Central memory CD8-positive, alpha-beta T cell (primary cell): ENCODE data around the gene SLC37A2.

Experiments
- ATAC-seq: fragments of 150-1000 bp; cut with Tn5 transposase; replicated peaks from 2 replicates; pipeline ENCODE4 v1.10.0; 2022; ENCODE audit warnings: mild to moderate bottlenecking, moderate FRiP score, moderate number of reproducible peaks; ENCODE audit not compliant: poor library complexity, severe bottlenecking; ENCODE audit errors: extremely low read depth
- DNase-seq, 2 donors: peaks; one replicate each; pipeline ENCODE4 v3.0.0; 2021; ENCODE audit warnings: low spot score in 2 of 2
- H3K27ac Mint-ChIP-seq: one replicate; pipeline ENCODE4 v1.8.0; 2022; ENCODE audit warnings: low read depth, mild to moderate bottlenecking, moderate library complexity, mixed read lengths
- H3K27me3 Mint-ChIP-seq: one replicate; pipeline ENCODE4 v1.8.0; 2022; ENCODE audit warnings: mixed read lengths
- H3K36me3 Mint-ChIP-seq: one replicate; pipeline ENCODE4 v1.8.0; 2022; ENCODE audit warnings: mild to moderate bottlenecking, moderate library complexity, mixed read lengths; ENCODE audit not compliant: insufficient read depth
- H3K4me1 Mint-ChIP-seq: one replicate; pipeline ENCODE4 v1.8.0; 2022; ENCODE audit warnings: mixed read lengths
- H3K4me3 Mint-ChIP-seq: one replicate; pipeline ENCODE4 v1.8.0; 2022; ENCODE audit warnings: mild to moderate bottlenecking, moderate library complexity, mixed read lengths
- H3K9me3 Mint-ChIP-seq: one replicate; pipeline ENCODE4 v1.8.0; 2022; ENCODE audit warnings: mixed read lengths

SLC37A2 gene

DNA sequence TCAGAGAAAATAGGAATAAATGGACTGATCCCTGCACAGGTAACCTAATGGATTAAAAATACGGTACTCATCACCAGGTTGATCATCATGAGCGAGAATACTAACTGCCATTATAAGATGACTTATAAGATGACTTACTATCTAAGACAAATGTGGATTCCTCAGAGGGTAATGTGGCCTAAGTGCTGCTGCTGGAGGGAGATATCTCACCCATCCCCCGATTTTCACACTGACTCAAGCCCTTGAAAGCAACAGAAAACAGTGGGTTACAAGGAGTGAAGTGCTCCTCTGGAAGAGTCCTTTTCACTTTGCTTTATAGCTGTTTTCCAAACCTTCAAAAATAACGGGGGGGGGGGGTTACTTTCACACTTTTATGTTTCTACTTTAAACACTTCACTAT lies 47.4 kb downstream of the SLC37A2 start:
- Mint-ChIP-seq H3K27me3 (no peaks in the 10 kb centered on the region), H3K27ac (peak overlapping the region; percentile 96), H3K36me3 (peaks cover 7% of the 10 kb centered on the region), H3K9me3 (no peaks in the 10 kb centered on the region), H3K4me3 (peak overlapping the region; percentile 94), H3K4me1 (peaks cover 31% of the 10 kb centered on the region)
- DNase-seq (no peak), ATAC-seq (no peak)

DNA sequence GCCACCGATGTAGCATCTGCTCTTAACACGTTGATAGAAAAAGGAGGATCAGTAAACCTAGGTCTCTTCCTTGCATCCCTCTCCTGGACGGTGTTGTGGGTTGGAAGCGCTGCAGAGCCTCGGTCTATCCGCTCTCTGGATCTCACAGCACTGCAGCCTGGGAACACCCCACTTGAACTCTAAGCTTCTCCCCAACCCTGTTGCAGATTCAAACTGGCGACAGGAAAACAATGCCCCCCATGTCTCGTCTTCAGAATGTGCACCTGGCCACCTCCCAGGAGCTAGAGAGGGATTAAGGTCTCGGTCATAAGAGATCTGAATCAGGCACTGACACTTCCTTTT lies 47.9 kb downstream of the SLC37A2 start:
- Mint-ChIP-seq H3K4me3 (peak overlapping the region; percentile 94), H3K27me3 (no peaks in the 10 kb centered on the region), H3K36me3 (peaks cover 7% of the 10 kb centered on the region), H3K4me1 (peaks cover 26% of the 10 kb centered on the region), H3K9me3 (no peaks in the 10 kb centered on the region), H3K27ac (peak overlapping the region; percentile 96)
- ATAC-seq (no peak), DNase-seq (no peak)

DNA sequence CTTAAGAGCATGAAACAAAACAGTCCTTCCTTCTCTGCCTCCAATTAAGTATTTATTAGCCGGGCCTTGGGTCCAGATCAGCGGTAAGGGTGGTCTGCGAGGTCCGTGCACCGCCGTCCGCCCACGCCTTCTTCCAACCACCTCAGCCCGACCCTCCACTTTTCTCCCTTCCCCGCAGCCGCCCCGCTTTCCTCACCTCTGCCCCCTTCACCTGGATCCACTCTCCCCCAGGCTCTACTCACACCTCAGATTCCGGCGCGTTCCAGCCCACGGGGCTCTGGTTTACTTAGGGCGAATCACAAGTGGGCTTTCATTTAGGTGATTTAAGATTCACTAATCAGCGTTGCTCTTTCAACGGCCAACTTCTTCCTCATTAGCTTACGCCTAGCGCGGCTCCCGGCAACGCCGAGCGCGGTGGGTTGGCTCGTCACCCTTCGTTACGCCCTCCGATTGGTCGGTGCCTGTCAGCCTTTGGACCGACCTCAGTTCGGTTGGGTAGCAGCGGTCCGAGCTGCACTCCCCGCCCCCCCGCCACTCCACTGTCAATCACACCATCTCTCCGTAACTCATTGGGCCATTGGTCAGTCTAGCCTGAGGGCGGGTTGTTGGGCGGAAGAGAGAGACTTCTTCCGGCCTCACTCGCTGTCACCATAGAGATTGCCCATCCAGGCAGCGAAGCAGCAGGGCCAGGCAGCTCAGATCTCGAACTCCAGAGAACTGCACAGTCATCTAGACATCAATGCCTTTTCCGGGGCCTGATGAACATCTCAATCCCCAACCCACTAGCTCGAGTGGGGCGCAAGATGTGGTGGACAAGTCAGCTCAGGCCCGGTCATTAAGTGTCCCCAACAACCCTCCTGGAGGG lies 48.5 kb downstream of the SLC37A2 start, which contains the start of gene TMEM218:
TMEM218 (minus strand) TSS at position 284 of the 865 bp plus-strand sequence. CDS start 9,385 bp downstream, outside the sequence.
- Mint-ChIP-seq H3K27ac (peak within 1 kb of the TSS; percentile 96), H3K27me3 (peaks cover 1% of the 10 kb centered on the region), H3K4me3 (peak within 1 kb of the TSS; percentile 94), H3K4me1 (peaks cover 22% of the 10 kb centered on the region), H3K36me3 (peaks cover 7% of the 10 kb centered on the region), H3K9me3 (no peaks in the 10 kb centered on the region)
- DNase-seq (peak; percentile 88 to 95), ATAC-seq (peak; percentile 96)

DNA sequence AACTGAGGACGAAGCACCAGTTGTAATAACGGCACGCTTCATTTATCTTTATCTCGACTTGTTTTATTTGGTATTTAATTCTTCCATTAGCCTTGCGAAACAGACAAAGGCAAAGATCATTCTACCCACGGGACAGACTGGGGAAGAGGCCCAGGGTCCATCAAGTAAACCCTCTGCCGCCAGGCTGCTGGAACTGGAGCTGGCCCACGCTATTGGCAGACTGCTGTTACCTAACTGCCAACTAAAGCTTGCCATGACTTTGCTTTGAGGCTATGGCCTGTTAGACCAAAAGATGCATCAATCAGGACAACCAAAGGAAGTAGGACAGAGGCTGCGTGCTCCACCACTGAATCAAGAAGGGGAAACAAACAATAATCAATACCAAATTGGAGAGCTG lies 49.1 kb downstream of the SLC37A2 start:
- Mint-ChIP-seq H3K9me3 (no peaks in the 10 kb centered on the region), H3K36me3 (peaks cover 7% of the 10 kb centered on the region), H3K27me3 (peaks cover 8% of the 10 kb centered on the region), H3K4me3 (peak overlapping the region; percentile 94), H3K4me1 (peaks cover 22% of the 10 kb centered on the region), H3K27ac (peak overlapping the region; percentile 96)
- ATAC-seq (no peak), DNase-seq (no peak)

DNA sequence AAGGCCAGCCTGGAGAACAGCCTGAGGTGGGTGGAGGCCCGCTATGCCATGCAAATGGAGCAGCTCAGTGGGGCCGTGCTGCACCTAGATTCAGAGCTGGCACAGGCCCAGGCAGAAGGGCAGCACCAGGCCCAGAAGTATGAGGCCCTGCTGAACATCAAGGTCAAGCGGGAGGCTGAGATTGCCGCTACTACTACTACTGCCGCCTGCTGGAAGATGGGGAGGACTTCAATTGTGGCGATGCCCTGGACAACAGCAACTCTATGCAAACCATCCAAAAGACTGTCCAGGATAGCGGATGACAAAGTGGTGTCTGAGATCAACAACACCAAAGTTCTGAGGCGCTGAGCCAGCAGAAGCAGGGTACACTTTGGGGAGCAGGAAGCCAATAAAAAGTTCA lies 51.4 kb downstream of the SLC37A2 start:
- Mint-ChIP-seq H3K27me3 (peaks cover 28% of the 10 kb centered on the region), H3K27ac (no peak overlapping the region), H3K4me3 (no peak overlapping the region), H3K9me3 (no peaks in the 10 kb centered on the region), H3K4me1 (peaks cover 22% of the 10 kb centered on the region), H3K36me3 (peaks cover 7% of the 10 kb centered on the region)
- no peak for DNase-seq
- no peak for ATAC-seq

DNA sequence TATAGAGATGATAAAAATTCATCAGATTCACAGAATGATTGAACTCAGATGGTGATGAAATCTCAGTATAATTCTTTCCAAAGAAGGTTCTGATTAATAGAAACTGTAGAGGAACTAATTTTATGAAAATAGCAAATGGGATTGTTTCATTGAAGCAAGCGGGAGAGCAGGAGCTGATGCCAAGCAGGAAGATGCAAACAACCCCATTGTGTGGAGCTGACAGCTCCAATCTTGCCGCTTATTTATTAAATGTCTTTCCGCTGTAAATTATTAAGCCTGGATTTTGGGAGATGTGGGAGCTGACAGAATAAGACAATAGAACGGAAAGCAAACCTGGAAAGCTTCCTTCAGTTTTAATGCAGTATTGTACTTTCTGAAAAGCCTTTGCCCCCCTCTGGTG lies 54.3 kb downstream of the SLC37A2 start:
- H3K4me3 Mint-ChIP-seq = no peak overlapping the region
- no peak overlapping the region for H3K27ac Mint-ChIP-seq
- no peaks in the 10 kb centered on the region for H3K4me1 Mint-ChIP-seq
- no peaks in the 10 kb centered on the region for H3K36me3 Mint-ChIP-seq
- peaks cover 33% of the 10 kb centered on the region for H3K27me3 Mint-ChIP-seq
- H3K9me3 Mint-ChIP-seq = no peaks in the 10 kb centered on the region
- no peak for ATAC-seq
- no peak for DNase-seq

DNA sequence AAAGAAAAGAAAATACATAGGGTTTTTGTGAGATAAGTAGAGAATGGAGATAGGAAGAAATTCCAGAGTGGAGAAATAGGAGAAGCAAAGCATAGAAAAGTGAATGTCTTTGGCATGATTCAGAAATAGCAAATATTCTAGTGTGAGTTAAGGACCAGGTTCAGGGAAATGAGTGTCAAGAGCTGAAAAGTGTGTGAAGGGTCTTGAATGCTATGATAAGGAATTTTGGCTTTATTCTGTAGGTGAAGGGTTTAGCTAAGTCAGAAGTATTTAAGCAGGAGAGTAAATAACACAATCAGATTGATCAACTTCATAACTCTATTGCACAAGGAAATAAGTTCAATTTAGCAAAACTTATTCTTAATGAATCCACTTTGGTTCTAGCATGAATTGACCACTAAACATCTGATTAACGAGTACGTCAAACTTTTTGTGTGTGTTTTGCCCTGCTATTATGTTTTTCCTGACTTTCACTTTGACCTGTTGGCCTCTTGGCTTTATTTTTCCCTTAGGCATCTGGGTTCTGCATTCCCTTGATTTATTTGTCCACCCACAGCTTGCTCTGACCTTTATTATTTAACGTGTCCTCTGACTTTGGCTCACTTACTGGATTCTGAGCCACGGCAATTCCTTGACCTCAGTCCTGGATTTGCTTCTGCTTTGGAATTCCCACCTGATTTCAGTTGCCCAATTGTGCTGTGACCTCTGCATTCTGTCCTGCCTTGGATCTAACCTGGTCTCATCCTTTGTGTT lies 60.3 kb downstream of the SLC37A2 start:
- DNase-seq (no peak), ATAC-seq (no peak)
- no peaks in the 10 kb centered on the region for H3K36me3 Mint-ChIP-seq
- H3K4me3 Mint-ChIP-seq = no peak overlapping the region
- peaks cover 7% of the 10 kb centered on the region for H3K4me1 Mint-ChIP-seq
- peaks cover 38% of the 10 kb centered on the region for H3K27me3 Mint-ChIP-seq
- no peak overlapping the region for H3K27ac Mint-ChIP-seq
- no peaks in the 10 kb centered on the region for H3K9me3 Mint-ChIP-seq

DNA sequence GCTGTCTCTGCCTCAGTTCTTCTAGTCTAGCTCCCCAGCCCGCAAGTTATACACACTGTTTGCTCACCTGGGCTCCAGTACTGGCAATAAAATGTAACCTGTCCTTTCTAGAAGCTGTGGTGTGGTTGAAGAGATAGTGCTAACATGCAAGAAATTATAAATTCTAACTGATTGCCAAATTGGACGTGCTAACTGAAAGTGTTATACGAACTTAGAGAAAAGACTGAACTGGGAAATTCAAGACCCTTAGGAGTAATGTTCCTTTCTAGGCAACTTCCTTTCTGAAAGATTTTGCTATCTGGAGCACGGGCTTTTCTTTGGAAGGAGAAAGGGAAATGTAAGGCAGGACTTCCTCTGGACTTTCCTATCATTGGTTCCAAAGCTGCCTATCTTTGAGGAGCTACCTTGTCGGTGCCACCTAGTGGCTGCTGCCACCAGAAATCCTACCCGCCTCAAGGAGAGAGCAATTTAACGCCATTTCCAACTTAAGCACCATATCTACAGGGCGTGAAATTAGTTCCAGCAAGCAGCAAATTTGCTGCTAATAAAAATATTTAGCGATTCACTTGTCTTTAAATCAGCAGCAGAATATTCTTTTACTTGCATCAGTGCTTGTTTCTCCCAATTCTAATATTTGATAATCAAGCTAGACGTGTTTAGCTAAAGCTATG lies 61.0 kb downstream of the SLC37A2 start:
- H3K27me3 Mint-ChIP-seq = peaks cover 38% of the 10 kb centered on the region
- H3K4me1 Mint-ChIP-seq = peaks cover 7% of the 10 kb centered on the region

DNA sequence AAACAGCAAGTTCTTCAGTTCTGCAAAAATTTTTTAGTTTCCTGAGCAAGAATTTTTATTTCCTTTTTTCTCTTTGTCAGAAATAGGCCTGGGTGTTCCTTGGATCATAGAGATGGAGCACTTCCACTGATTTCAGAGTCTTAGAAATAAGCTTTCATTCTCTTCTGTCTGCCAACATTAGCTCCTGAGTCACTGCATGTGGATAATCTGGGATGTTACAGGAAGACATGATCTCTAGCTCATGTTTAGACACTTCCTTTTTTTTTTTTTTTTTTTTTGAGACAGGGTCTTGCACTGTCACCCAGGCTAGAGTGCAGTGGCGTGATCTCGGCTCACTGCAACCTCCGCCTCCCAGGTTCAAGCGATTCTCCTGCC lies 61.5 kb downstream of the SLC37A2 start:
- H3K36me3 Mint-ChIP-seq = no peaks in the 10 kb centered on the region
- no peaks in the 10 kb centered on the region for H3K9me3 Mint-ChIP-seq
- ATAC-seq (no peak), DNase-seq (no peak)
- H3K4me3 Mint-ChIP-seq = no peak overlapping the region
- peaks cover 7% of the 10 kb centered on the region for H3K4me1 Mint-ChIP-seq
- H3K27ac Mint-ChIP-seq = no peak overlapping the region
- peaks cover 38% of the 10 kb centered on the region for H3K27me3 Mint-ChIP-seq

More for the DNA sequence above, 61.0 kb downstream of the SLC37A2 start:
- no peak for DNase-seq
- no peaks in the 10 kb centered on the region for H3K36me3 Mint-ChIP-seq
- no peaks in the 10 kb centered on the region for H3K9me3 Mint-ChIP-seq
- H3K27ac Mint-ChIP-seq = no peak overlapping the region
- ATAC-seq = peak; percentile 68
- H3K4me3 Mint-ChIP-seq = no peak overlapping the region

DNA sequence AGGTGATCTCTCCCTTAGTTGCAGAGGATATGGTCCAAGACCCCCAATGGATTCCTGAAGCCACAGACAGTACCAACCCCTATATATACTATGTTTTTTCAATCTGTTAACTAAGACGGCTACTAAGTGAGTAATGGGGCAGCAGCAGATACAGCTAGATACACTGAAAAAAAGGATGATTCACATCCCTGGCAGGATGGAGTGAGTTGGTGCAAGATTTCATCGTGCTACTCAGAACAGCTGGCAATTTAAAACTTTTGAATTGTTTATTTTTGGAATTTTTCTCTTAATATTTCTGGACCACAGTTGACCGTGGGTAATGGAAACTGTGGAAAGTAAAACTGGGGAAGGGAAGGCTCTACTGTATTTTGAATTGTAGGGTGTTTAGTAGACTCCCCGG lies 65.3 kb downstream of the SLC37A2 start:
- Mint-ChIP-seq H3K9me3 (no peaks in the 10 kb centered on the region), H3K36me3 (no peaks in the 10 kb centered on the region), H3K27ac (no peak overlapping the region), H3K4me3 (no peak overlapping the region), H3K27me3 (peaks cover 57% of the 10 kb centered on the region), H3K4me1 (peaks cover 7% of the 10 kb centered on the region)
- no peak for DNase-seq
- ATAC-seq = no peak

DNA sequence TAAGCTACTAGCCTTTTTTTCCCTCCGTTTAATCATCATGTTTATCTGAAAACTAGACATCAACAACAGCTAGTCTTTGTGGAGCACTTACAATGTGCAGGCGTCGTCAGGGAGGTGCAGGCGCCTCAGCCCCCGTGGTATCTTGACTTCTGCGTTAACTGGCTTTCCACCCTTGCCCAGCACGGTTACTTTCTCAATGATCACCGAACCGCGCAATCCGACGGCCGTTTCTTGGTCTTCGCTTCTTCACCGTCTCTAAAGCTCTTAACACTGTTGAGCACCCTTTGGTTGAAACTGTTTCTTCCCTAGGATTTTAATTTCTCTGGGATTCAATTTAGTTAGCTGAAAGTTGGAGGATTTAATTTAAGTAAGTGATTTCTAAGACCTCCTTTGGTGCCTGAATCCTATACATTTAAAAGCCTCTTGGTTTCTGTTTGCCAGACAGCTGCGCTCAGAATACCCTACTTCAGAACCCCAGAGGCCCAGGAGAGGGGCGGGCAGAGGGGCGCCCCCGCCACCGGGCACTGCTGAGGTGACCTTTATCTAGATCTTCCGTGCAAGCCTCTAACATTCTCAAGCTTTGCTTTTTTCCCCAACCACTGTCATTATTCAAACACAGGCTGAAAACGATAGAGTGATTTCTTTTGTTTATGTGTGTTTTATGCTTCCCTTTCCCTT lies 66.3 kb downstream of the SLC37A2 start:
- Mint-ChIP-seq H3K27ac (no peak overlapping the region), H3K36me3 (no peaks in the 10 kb centered on the region), H3K27me3 (peaks cover 67% of the 10 kb centered on the region), H3K9me3 (no peaks in the 10 kb centered on the region), H3K4me3 (no peak overlapping the region), H3K4me1 (no peaks in the 10 kb centered on the region)
- ATAC-seq = no peak
- DNase-seq = no peak

DNA sequence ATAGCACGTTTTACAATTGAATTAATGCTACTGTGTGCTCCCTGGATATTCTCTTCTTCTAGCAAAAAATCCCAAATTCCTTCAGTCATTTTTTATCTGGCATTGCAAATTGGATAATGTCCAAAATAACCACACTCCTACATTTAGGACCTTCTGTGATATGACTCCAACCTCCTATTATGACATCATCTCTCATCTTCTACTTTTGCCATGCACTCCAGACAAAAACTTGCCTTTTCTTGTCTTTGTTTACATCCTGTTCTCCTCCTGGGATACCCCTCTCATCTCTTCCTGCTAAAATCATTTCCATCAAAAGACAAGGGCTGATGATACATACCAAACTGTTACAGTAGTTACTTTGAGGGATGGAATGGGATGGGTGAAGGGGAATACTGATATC lies 69.0 kb downstream of the SLC37A2 start:
- DNase-seq (no peak), ATAC-seq (no peak)
- Mint-ChIP-seq H3K9me3 (no peaks in the 10 kb centered on the region), H3K36me3 (no peaks in the 10 kb centered on the region), H3K4me3 (no peak overlapping the region), H3K4me1 (no peaks in the 10 kb centered on the region), H3K27me3 (peaks cover 70% of the 10 kb centered on the region), H3K27ac (no peak overlapping the region)
